HG02642 (cell line): Measurements from ENCODE around the gene PRDM16.

Experiments used
- ATAC-seq: cut with Tn5 transposase; IDR thresholded peaks from one replicate; pipeline ENCODE4 v1.9.1; 2021; ENCODE audit warnings: mild to moderate bottlenecking; ENCODE audit not compliant: unreplicated experiment, poor library complexity

The PRDM16 gene

DNA sequence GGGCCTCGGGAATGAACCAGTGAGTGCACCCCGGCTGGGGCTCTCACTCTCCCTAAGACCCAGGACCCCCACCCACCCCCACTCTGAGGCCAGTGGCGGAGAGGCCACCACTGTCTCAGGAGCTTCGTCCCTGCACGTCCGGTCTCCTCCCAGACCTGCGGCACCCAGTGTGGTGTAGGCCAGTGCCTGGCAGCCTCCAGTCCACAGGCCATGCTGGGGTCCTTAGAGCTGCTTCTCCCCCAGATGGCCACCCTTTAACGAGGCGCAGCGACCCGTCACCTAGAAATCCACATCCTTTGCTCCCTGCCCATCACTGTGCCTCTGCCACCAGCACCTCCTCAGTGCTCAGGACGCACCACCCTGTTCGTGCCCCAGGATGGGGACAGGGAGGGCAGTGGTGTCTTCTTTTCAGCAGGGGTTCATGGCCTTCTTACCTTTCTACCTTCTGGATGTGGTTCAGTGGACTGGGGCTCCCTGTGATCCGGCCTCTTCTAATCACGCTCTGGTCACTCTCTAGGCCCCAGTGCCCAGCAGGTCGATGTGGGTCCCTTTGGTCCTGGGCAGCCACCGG lies 253.5 kb downstream of the PRDM16 start:
- no peak for ATAC-seq

DNA sequence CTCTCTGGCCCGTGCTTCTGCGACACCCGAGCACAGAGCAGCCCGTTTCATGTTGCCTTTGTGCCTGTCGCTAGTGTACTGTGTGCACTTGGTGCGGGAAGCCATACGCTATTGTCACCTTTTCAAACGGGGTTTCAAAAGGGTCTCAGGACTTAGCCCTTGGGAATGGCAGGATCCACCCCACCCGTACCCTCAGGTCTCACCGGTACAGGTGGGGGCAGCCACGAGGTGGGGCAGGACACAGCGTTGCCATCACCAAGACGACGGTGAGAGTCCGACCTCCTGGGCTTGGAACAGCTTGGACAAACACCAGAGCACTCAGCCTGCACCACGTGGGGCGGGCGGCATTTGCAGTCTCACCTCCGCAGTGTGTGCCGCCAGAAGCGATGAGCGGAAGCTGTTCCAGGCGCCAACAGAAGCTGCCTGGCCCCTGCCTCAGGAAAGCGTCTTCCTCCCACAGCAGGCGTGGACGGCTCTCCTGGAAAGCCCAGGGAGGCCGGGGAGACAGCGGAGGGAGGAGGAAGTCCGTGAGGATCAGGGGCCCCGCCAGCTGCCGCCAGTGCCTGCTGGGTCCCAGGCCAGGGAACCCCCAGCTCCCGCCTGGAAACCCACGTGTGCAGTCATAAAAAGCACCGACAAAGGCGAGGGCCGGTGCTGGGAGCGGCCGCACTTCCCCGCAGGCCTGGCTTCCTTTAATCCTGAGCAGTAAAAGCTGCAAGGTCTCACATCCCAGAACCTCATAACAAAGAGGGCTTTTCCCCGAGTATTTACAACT lies 254.2 kb downstream of the PRDM16 start:
- no peak for ATAC-seq

DNA sequence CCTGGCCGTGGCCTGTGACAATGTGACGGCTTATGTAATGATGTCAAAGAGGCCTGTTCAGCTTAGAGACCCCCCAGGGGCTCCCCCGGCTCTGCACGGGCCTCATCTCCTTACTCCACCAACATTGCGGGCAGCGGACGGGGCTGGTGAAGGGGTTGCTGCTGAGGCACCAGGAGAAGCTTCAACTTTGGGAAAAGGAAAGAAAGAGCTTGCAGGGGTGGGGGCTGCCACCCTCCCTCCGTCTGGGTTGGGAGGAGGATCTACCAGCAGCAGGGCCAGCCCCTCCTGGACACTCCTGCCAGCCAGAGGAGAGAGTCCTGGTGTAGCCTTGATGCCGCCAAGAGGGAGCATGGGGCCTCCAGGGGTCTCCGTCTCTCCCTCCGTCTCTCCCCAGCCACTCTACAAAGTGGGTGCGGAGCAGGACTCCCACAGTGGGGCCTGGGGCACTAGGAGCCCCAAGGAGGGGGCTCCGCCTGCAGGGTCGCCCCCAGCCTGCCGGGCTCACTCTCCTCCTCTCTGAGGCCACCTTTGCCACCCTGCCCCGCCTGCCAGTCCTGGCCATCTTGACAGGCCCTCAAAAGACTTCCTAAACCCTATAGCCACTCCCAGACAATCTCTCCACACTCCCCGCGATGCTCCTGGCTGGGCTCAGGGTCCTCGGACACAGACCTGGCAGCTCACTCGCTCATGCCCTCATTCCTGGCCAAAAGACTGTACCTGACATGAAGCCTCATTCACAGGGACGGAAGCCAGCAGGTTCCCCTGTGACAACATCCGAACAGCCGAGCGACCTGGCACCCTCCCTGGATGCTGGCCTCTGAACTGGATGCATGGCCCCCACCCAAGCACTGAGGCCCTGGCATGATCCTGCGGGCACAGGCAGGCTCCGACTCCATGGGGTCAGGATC lies 255.0 kb downstream of the PRDM16 start:
- no peak for ATAC-seq

DNA sequence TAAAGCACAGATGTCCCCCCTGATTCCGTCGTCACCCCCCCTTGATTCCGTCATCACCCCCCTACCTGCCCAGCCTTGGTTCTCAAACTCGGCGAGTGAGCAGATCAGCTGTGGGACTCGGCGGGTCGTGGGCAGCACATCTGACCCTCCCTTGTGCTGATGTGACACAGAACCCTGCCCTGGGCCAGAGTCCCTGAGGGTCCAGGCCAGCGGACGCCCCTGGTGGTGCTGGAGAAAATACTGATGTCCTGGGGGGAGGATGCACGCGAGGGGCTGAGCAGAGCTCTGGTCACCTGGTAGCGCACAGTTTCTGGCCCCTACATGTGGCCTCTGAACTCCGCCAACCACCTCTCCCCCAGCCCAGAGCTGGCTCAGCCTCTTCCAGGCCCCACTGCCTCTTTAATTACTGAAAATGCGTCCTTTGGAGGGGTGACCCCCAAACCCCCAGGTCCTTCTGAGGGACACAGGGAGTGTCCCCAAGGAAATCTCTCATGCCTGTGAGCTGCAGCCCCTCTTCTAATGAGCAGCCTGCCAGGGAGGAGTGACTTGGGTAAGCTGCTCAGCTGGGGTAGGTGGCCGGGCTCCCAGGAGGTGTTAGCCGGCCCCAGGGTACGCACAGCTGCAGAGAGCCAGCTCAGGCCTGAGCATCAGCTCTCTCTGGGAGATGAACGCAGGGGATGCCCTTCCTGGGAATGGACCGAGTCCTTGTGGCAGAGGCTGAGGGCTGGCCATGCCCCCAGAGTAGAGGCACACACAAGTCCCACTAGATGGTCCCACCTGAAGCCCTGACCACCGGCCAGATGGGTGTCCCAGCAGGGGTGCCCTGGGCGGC lies 255.9 kb downstream of the PRDM16 start:
- no peak for ATAC-seq

DNA sequence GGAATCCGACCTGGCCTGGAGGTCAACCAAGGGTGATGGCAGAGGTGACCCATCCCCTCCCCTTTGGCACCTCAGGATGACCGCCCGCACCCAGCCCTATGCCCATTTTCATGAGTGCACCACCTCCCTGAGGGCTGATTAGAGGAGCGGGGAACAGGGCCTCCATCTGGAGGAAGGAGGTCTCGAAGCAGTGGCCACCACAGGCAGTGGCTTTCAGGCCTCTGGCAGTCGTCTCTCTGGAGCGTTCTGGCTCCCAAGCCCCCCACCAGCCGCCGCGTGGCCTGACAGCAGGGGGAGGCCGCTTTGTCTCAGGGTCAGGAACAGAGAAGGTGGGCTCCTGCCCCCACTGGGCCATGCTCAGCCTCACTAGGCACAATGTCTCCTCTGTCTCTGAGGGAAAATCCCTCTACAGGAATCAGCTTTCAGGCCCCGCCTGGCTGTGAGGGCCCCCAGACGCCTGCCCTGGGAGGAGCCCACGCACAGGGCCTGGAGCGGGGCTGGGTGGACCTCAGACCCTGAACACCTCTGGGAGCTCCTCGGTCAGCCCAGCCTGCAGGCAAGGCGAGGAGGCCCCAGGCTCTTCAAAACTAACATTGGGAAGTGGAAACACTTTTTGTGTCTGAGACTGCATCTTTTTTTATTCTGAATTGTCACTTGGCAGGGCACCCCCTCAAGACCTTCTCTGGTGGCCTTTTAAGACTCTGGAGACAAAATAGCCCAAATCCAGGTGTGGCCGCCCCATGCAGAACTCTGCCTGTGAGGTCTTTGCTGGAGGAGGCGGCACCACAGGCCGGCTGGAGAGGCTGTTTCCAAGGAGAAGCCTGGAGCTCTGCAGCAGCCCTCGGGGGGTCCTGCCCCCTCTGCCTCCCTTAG lies 257.7 kb downstream of the PRDM16 start:
- no peak for ATAC-seq

DNA sequence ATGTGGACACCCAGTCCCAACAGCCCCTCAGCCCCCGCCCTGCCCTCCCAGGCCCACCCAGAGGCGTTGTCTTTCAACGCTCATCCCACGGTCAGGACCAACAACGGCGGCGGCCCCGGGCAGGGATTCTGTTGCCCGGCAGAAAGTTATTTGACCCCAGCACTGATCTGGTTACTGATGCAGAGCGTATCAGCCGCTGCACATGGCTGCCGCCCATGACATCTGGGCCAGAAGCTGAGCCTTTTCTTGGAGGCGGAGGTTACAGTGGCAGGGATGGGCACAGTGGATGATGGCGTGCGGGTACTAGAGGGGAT lies 258.3 kb downstream of the PRDM16 start:
- no peak for ATAC-seq

DNA sequence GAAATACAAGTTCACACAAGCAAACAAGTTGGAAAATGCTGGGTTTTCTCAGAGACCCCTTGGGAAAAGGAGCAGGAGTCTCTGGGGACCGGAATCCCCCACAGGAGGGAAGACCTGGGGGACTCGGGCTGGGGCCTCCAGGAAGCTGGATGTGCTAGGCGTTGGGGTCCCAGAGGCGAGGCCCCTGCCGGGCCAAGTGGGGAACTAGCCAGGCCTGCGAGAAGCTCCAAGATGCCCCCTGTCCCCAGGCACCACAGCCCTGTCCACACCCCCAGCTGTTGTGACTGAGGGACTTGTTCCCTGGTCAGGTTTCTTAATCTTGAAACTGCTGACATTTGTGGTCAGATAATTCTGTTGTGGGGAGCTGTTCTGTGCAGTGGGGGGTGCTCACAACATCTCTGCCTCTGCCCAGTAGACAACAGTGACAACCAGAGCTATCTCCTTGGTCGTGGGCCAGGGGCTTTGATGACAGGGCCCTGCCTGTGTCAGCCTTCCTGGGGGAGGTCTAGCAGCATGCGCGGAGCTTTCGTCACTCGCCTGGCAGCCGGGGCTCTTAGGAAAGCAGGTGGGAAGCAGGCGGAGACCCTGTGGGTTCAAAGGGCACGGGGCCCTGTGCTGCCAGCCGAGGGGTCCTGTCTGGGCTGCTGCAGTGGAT lies 259.1 kb downstream of the PRDM16 start:
- ATAC-seq = no peak

DNA sequence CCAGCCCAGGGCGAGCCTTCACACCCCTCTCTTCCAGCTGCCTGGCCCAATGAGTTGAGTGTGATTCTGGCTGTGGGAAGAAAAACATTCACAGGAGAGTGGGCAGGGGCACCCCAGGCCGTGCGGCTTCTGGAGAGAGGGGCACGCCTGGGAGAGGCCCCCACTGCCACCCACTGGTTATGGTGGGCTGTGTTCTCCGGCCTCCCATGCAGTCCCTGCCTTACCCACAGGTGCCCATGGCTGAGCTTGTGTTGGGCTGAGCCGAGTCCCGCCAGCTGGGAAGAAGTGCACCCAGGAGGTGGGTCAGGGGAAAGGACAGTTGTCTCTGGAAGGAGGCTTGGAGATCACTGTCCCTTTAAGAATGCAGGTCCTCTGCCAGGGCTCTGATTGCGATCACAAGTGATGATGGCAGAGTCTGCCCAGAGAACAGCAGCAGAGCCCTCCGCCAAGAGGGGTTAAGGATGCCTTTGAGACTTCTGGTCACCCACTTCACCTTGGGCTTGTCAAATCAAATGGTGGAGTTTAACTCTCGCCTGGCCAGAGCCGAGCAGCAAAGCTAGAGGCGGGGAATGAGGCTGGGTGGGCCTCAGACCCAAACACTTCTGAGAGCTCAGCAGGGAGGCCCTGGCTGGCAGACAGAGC lies 260.8 kb downstream of the PRDM16 start:
- ATAC-seq = no peak

DNA sequence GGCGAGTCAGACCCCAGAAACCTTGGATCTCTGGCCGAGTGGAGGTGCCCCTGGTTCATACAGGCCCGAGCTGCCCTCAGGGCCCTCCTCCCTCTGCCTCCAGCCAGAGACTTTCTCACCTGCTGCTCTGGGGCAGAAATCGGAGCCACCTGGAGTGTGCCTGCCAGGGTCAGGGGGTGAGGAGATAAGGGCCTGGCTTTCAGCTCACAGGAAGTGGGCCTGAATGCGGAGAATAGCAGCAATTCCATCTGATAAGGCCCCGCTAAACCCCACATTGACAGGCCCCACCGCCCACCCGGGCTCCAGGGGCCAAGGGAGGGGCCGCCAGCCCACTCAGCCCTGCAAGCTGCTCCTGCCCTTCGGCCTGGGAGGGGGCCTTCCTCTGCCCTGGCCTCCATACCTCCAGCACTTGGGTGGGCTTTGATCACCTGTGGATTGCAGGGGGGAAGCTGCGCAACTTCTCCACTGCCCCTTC lies 261.8 kb downstream of the PRDM16 start:
- ATAC-seq = no peak

DNA sequence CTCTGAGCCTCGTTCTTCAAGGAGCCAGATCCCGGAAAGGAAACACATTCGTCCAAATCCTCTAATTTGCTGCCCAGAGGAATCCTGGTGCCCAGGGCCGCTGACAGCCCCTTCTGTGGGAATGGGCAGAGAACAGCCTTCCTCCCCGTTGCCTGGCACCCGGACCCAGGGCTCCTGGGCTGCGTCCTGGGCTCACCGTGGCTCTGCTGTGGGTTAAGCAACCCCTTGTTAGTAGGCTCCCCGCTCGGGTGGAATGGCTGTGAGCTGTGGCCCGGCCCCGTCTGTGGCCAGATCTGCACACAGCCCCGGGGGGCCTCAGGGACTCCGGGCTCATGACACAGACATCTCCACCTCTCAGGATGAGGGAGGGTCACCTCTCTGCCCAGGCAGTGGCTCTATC lies 262.6 kb downstream of the PRDM16 start:
- ATAC-seq = no peak

DNA sequence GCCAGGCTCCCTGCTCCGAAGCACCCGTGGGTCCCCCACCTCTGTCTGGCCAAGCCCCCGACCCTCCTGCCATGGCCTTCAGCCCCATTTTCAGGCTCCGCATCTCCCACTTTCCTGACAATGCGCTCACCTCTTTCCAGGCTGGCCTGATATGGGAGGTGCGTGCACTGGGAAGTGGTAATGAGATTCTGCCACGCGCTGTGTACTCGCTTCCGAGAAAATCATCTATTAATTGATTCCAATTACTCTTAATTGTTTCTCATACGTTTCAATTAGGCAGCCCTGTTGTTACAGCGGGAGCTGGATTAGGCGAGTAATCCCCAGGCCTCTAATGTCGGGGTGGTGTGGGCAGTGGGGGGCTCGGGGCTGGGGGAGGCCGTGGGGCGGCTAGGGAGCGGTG lies 263.0 kb downstream of the PRDM16 start:
- ATAC-seq = no peak

DNA sequence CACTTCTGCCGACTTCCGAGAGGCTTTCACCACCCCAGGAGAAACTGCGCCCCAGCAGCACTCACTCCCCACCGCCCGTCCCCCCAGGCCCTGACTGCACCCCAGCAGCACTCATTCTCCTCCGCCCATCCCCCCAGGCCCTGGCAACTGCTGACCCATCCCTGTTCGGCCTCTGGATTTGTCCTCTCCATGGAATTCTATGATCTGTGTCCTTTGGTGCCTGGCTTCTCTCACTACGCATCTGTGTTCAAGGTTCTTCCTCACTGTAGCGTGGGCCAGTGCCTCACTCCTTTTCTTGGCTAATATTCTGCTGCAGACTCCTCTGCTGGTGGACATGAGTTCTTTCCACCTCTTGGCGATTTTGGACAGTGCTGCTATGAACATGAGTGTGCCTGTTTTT lies 263.7 kb downstream of the PRDM16 start:
- no peak for ATAC-seq

DNA sequence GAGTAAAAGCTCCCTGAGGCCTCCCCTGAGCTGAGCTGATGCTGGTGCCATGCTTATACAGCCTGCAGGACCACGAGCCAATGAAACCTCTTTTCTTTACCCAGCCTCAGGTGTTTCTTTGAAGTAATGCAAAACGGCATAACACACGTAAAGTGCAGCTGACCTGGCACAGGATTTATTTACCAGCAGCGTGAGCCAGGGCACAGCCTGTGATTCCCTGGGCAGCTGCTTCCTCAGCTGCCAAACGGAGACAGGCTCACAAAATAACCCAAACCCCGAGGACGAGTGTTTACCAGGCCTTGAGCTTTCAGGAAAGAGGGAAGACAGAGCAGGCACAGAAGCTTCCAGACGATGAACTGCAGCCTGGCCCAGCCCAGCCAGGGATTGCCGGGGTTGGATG lies 264.9 kb downstream of the PRDM16 start:
- ATAC-seq = no peak

DNA sequence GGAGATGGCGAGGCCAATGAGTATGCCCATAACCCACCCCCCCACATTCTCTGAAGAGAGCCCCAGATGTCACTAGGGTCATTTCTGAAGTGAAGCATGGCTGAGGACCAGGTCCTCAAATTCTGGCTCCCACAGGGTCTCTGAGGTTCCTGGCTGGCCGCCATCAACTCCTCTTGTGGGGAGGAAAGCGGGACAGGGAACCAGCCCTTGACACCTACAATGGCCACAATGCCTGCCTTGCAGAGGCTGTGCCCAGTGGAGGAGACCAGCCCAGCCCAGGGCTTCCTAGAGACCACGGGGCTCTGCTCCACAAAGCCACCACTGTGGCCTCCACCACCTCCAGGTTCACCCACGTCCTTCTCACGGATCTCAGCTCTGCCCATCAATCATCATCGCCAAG lies 265.4 kb downstream of the PRDM16 start:
- no peak for ATAC-seq

DNA sequence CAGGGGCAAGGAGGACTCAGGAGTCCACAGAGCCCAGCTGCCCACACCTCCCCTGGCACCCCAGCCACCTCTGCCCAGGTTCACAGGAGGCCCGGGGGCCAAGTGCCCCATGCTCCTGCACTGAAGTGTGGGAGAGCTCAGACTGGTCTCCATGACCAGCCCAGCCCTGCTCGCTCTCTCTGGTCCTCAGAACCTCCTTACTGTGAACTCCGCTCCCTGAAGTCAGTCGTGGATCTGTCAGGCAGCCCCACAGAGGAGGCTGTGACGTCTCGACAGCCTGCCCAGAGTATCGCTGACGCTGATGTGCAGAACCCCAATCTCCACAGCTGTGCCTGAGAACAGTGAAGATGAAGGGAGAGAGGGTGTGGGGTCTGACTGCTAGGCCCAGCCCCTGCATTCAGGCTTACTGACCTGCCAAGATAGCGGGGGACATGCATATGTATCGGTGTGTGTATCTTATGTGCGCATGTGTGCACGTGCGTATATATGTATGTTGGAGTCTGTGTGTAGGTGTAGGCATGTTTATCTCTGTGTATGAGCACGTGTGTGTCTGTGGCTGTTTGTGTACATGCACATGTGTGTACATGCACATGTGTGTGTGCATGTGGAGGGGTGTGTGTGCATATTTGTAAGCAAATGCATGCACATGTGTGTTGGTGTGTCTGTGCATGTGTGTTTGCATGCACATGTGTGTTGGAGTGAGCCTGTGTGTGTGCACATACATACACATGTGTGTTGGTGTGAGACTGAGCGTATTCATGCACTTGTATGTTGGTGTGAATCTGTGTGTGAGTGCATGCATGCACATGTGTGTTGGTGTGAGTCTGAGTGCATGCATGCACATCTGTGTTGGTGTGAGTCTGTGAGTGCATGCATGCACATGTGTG lies 267.0 kb downstream of the PRDM16 start:
- no peak for ATAC-seq

DNA sequence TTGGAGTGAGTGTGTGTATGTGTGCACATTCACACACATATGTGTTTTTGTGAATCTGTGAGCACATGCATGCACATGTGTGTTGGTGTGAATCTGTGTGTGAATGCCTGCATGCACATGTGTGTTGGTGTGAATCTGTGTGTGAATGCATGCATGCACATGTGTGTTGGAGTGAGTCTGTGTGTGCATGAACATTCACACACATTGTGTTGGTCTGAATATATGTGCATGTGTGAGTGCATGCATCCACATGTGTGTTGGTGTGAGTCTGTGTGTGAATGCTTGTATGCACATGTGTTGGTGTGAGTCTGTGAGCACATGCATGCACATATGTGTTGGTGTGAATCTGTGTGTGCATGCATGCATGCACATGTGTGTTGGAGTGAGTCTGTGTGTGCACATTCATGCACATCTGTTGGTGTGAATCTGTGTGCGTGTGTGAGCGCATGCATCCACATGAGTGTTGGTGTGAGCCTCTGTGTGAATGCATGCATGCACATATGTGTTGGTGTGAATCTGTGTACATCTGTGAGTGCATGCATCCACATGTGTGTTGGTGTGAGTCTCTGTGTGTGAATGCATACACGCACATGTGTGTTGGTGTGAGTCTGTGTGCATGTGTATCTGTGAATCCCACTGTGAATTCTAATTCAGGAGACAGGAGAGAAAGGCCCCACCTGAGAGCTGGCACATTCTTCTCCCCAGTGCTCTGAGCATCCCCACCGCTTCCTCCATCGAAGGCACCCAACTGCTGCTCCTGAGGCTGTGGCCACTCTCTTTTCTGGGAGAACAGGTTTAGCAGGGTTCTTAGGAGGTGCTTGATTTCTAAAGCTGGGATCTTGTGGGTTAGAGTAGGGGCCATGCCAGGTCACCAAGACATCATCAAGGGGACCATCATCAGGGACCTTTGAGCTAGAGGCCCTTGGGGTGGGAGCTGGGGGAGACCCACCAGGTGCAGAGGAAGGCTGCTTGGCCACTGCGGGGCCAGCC lies 267.9 kb downstream of the PRDM16 start:
- ATAC-seq = no peak
